ENCODE results near the gene ZNF689. TPM values are rescaled to one million over a fixed set of nuclear protein-coding genes. Genes with fewer than 3 reads are reported as not detected.
A peak's percentile ranks its signal among the peaks of the same experiment; 100 is the strongest.

Gene ZNF689
- polyA plus RNA-seq, 2 of the 4 experiments (the other 2 are of a cell fraction): 6.8 to 7.4 TPM

- ChIA-PET CTCF (interaction anchor here (0.6 to 2.0 kb wide), 8 partner anchors 13 to 178 kb away, joined by 3 to 9 read pairs (median 4); no protein-coding TSS in a partner anchor), POLR2A (interaction anchor here (2.7 kb wide), 1 partner anchor 9 kb away, joined by 19 read pairs; the partner anchor contains the start of gene ZNF764)
- H3K4me3 ChIP-seq: no peak overlapping the region
- peaks cover 32% of the 10 kb centered on the region for H3K4me1 ChIP-seq
- H3K9me3 ChIP-seq: no peaks in the 10 kb centered on the region
- FAIRE-seq (no peak), DNase-seq (ENCODE audit: low read depth in 1 of 2, low spot score in 1 of 2) (peak in 1 of 2 experiments; percentile 32), ATAC-seq (no peak)
- peak overlapping the region; percentile 57 to 80 for H3K27ac ChIP-seq
- peak overlapping the region; percentile 59 for H3K4me2 ChIP-seq
- 63% methylated on average over 14 of the region's 14 CpGs for WGBS (ENCODE audit: missing lambda C conversion rate)
- TF ChIP-seq HEYL (CRISPR knock-in tag; IDR thresholded peaks at IDR 0.05): no peak
- TF ChIP-seq MAFK (IDR thresholded peaks at IDR 0.05; ENCODE audit: partially characterized antibody): peak; percentile 44
Measured at GRCh38 chr16:30567160-30567990, 42.8 kb downstream of the ZNF689 start.

GRCh38 chr16:30566531-30566930 is 43.7 kb downstream of the ZNF689 start:
- H3K4me2 ChIP-seq: no peak overlapping the region; the same call in 2 of the 3 replicates
- POLR2A ChIA-PET: interaction anchor here (2.7 kb wide), 1 partner anchor 9 kb away, joined by 19 read pairs; the partner anchor contains the start of gene ZNF764
- peak overlapping the region in 1 of 2 experiments; percentile 80; a peak in 3 of 6 replicates for H3K27ac ChIP-seq
- FAIRE-seq: no peak
- TF ChIP-seq EHMT2 (IDR thresholded peaks at IDR 0.05; ENCODE audit: low read depth) (no peak), POLR2A (IDR thresholded peaks at IDR 0.05; ENCODE audit: low read length) (no peak), ZFP36 (IDR thresholded peaks at IDR 0.05; ENCODE audit: borderline replicate concordance, partially characterized antibody) (peak; percentile 9)
- no peak overlapping the region for H3K4me3 ChIP-seq
- no peaks in the 10 kb centered on the region for H3K9me3 ChIP-seq
- CTCF ChIA-PET: interaction anchor here (1.2 to 2.6 kb wide), 5 partner anchors 49 to 136 kb away, joined by 3 to 12 read pairs (median 6); partner anchors contain the start of gene DCTPP1
- ATAC-seq: no peak
- H3K4me1 ChIP-seq: peaks cover 32% of the 10 kb centered on the region
- DNase-seq (ENCODE audit: low read depth in 1 of 2, low spot score in 1 of 2): no peak
- WGBS (ENCODE audit: missing lambda C conversion rate): 89% methylated on average over 4 of the region's 4 CpGs

- no peak for TF ChIP-seq HOXB13 (CRISPR knock-in tag; IDR thresholded peaks at IDR 0.05; ENCODE audit: low read depth)
- TF ChIP-seq ZC3H11A (IDR thresholded peaks at IDR 0.05): no peak
- TF ChIP-seq EHF (CRISPR knock-in tag; IDR thresholded peaks at IDR 0.05): no peak
- TF ChIP-seq JUN (IDR thresholded peaks at IDR 0.05): no peak
- TF ChIP-seq RCOR1 (IDR thresholded peaks at IDR 0.05; ENCODE audit: low read depth, low read length): no peak
- TF ChIP-seq RARB (CRISPR knock-in tag; IDR thresholded peaks at IDR 0.05): no peak
- TF ChIP-seq PBX3 (IDR thresholded peaks at IDR 0.05): no peak
- TF ChIP-seq PHF8 (IDR thresholded peaks at IDR 0.05; ENCODE audit: borderline replicate concordance, low read depth): no peak
- TF ChIP-seq RFX5 (IDR thresholded peaks at IDR 0.05): no peak
- no peak for TF ChIP-seq JUNB (IDR thresholded peaks at IDR 0.05)
- TF ChIP-seq CHD2 (IDR thresholded peaks at IDR 0.05; ENCODE audit: low read length, partially characterized antibody): no peak
- TF ChIP-seq ZFP36 (IDR thresholded peaks at IDR 0.05; ENCODE audit: borderline replicate concordance, partially characterized antibody): no peak
- TF ChIP-seq ZNF302 (CRISPR knock-in tag; IDR thresholded peaks at IDR 0.05): no peak
- TF ChIP-seq KDM5A (IDR thresholded peaks at IDR 0.05): no peak
- no peak for TF ChIP-seq ATOH8 (CRISPR knock-in tag; IDR thresholded peaks at IDR 0.05; ENCODE audit: low read depth)
- TF ChIP-seq FOSL2 (IDR thresholded peaks at IDR 0.05): no peak
- no peak for TF ChIP-seq FOSL2 (CRISPR knock-in tag; IDR thresholded peaks at IDR 0.05)
- TF ChIP-seq EP300 (IDR thresholded peaks at IDR 0.05): no peak
- TF ChIP-seq TP53 (CRISPR knock-in tag; IDR thresholded peaks at IDR 0.05): no peak
- no peaks in the 10 kb centered on the region for H3K9me3 ChIP-seq
- peak overlapping the region in 1 of 2 experiments; percentile 80; a peak in 2 of 6 replicates for H3K27ac ChIP-seq
- no peak overlapping the region for H3K4me3 ChIP-seq
- no peak for ATAC-seq
- ChIA-PET CTCF (interaction anchor here (1.3 to 2.6 kb wide), 4 partner anchors 50 to 136 kb away, joined by 4 to 12 read pairs (median 8); partner anchors contain the start of gene DCTPP1), POLR2A (interaction anchor here (0.7 kb wide), 1 partner anchor 37 kb away, joined by 5 read pairs; no protein-coding TSS in a partner anchor)
- FAIRE-seq: no peak
- WGBS (ENCODE audit: missing lambda C conversion rate): 72% methylated on average over 8 of the region's 8 CpGs
- H3K4me1 ChIP-seq: peaks cover 30% of the 10 kb centered on the region
- DNase-seq (ENCODE audit: low read depth in 1 of 2, low spot score in 1 of 2): no peak
- H3K4me2 ChIP-seq: no peak overlapping the region
Measured at GRCh38 chr16:30565984-30566383, 44.2 kb downstream of the ZNF689 start.

Data from A549 (cell line).